Adipocyte (in vitro differentiated cells): ENCODE data around the gene KRT84.

ENCODE experiments used
- DNase-seq: peaks from one replicate; pipeline ENCODE4 v3.0.0-alpha.2; 2015; ENCODE audit warnings: low read depth
- H3K27me3 ChIP-seq: replicated peaks from 2 replicates; pipeline ENCODE4 v1.7.0; 2013; ENCODE audit warnings: mild to moderate bottlenecking, low read length, moderate library complexity; ENCODE audit not compliant: control insufficient read depth, insufficient read depth
- H3K36me3 ChIP-seq: 2 replicates; pipeline ENCODE4 v1.7.0; 2013; ENCODE audit warnings: low read length, mild to moderate bottlenecking, moderate library complexity; ENCODE audit not compliant: control insufficient read depth, insufficient read depth, severe bottlenecking
- H3K4me1 ChIP-seq: 2 replicates; pipeline ENCODE4 v1.7.0; 2013; ENCODE audit warnings: mild to moderate bottlenecking, low read length, moderate library complexity; ENCODE audit not compliant: control insufficient read depth, insufficient read depth
- H3K4me3 ChIP-seq: 2 replicates; pipeline ENCODE4 v1.7.0; 2013; ENCODE audit warnings: mild to moderate bottlenecking, low read length, moderate library complexity
- H3K9ac ChIP-seq: 2 replicates; pipeline ENCODE4 v1.7.0; 2013; ENCODE audit warnings: mild to moderate bottlenecking, low read length, moderate library complexity
- H3K9me3 ChIP-seq: 2 replicates; pipeline ENCODE4 v1.7.0; 2013; ENCODE audit warnings: mild to moderate bottlenecking, low read length, moderate library complexity; ENCODE audit not compliant: control insufficient read depth

KRT84 gene

DNA sequence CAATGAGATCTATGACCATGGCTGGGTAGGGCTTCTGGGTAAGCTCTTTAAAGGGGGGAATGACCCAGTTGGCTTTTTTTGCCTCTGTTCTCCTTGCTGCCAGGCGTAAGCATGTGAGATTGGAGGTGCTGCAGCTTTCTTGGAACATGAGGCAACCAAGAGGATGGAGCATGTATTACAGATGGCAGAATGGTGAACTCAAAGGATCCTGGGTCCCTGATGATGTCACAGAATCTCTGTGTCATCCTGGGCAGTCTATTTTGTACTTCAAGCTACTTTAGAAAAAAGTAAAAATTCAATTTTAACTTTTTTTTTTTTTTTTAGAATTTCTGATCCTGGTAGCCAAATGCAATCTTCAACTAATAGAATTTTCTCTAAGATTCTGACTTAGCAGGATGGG, 12.7 kb upstream of the KRT84 start:
- no peak for DNase-seq
- Histone ChIP-seq H3K4me3 (no peak overlapping the region), H3K9me3 (no peaks in the 10 kb centered on the region), H3K27me3 (peaks cover 85% of the 10 kb centered on the region), H3K36me3 (no peaks in the 10 kb centered on the region), H3K9ac (no peak overlapping the region), H3K4me1 (peaks cover 7% of the 10 kb centered on the region)

DNA sequence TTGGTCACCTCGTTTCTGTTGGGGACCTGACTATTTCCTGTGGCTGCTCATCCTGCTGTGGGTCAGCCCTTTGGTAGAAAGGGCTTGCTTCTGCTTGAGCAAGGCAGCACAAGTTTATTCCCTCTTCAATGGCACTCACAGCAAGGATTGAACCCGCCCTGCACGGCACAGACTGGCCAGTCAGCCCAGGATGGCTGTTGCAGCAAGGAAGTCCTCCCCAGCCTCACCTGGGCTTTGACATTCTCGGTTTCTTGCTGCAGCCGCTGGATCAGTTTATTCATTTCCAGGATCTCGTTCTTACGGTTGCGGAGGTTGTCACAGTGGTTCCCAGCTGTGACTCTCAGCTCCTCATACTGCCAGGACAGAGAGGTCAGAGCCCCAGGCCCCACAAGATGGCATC, 11.2 kb upstream of the KRT84 start:
- peaks cover 77% of the 10 kb centered on the region for H3K27me3 ChIP-seq
- no peak overlapping the region for H3K9ac ChIP-seq
- H3K4me1 ChIP-seq, result peaks cover 9% of the 10 kb centered on the region
- DNase-seq, result no peak
- H3K36me3 ChIP-seq, result no peaks in the 10 kb centered on the region
- no peak overlapping the region for H3K4me3 ChIP-seq
- no peaks in the 10 kb centered on the region for H3K9me3 ChIP-seq

DNA sequence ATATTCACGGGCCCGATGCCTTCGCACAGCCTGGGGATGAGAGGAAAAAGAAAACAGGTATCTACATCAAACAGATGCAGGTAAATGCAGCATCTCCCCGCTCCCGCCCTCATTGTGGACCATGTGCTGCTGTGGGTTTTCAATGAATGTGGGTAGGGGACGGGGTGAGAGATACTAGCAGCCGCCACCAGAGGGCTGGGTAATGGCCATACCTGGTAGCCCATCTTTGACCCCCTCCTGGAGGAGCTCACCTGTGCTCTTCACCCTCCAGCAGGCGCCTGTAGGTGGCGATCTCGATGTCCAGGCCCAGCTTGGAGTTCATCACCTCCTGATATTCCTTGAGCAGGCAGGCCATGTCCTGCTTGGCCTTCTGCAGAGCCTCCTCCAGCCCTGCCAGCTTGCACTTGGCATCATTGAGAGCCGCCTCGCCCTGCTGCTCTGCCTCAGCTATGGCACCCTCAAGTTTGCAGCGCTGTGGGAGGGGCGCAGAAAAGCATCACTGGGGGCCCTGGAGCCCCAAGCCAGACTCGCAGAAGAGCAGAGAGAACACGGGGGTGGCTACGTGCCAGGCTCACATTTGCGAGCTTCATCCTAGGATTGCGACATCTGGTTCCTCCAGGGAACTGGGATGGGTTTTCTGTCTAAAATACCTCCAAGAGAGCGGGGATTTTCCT, 10.4 kb upstream of the KRT84 start:
- H3K36me3 ChIP-seq, result no peaks in the 10 kb centered on the region
- H3K9me3 ChIP-seq, result no peaks in the 10 kb centered on the region
- no peak overlapping the region for H3K4me3 ChIP-seq
- peak; percentile 58 for DNase-seq
- peaks cover 72% of the 10 kb centered on the region for H3K27me3 ChIP-seq
- H3K9ac ChIP-seq, result no peak overlapping the region
- peaks cover 17% of the 10 kb centered on the region for H3K4me1 ChIP-seq

DNA sequence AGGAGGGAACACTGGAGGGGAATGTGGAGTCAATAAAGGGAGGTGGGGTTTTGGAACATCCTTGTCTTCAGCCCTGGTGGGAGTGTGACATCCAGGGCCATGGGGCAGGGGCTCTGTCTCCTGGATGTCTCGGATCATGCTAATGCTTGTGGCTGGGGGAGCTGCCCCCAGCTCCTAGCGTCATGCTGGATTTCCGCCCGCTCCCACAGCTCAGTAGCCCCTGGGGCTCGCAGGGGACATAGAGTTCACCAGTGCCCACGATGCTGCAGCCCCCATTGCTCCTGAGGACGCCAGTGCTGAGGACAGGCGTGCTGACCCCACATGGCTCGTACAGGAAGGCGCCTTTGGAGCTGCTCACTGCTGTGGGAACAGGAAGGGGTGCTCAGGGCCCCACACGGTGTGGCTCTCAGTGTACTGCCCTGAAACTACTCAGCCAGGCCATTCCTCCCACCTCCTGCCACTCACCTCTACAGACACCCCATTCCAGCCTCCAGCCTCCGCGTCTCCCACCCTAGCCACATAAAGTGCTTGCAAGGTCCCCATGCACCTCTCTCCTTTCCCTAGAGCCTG, 9.5 kb upstream of the KRT84 start:
- H3K4me3 ChIP-seq, result no peak overlapping the region
- H3K36me3 ChIP-seq, result no peaks in the 10 kb centered on the region
- DNase-seq, result no peak
- H3K9me3 ChIP-seq, result no peaks in the 10 kb centered on the region
- no peak overlapping the region for H3K9ac ChIP-seq
- H3K27me3 ChIP-seq, result peaks cover 63% of the 10 kb centered on the region
- H3K4me1 ChIP-seq, result peaks cover 26% of the 10 kb centered on the region

DNA sequence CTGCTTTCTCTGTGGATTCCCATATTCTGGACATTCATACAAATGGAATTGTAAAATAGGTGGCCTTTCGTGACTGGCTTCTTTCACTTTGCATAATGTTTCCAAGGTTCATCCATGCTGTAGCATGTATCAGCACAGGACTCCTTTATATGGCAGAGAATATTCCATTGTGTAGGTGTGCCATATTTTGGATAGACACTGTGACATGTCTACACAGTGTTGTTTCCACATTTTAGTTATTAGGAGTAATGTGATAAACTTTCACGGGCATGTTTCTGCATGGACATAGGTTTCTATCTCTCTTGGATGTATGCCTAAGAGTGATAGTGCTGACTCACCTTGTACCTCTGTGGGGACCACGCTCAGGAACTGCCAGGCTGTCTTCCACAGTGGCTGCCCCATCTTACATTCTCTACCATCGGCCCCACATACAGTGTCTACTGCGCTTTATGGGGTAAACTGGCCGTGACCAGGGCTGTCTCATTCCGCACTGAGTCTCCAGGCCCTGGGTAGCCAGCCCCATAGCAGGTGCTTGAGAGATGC, 7.1 kb upstream of the KRT84 start:
- no peak for DNase-seq
- Histone ChIP-seq H3K4me1 (peaks cover 36% of the 10 kb centered on the region), H3K9me3 (no peaks in the 10 kb centered on the region), H3K27me3 (peaks cover 56% of the 10 kb centered on the region), H3K36me3 (no peaks in the 10 kb centered on the region), H3K4me3 (no peak overlapping the region), H3K9ac (no peak overlapping the region)

DNA sequence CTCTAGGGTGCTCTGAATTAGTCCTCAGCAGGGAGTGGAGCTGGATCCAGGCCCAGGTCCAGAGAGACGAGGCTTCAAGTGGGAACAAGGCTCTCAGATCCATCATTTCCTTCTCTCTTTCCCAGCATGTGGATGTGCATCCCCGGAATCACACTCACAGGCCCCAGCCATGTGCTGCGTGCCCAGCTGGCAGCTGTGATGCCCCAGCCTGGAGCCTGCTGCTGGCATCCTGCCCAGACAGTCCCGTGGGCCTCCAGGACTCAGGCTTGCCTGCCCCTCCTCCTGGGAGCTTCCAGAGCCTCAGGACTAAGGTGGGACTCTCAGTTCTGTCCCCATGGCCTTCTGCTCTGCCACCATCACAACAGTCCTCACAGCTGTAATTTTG, 6.2 kb upstream of the KRT84 start:
- Histone ChIP-seq H3K36me3 (no peaks in the 10 kb centered on the region), H3K4me3 (no peak overlapping the region), H3K27me3 (peaks cover 55% of the 10 kb centered on the region), H3K4me1 (peaks cover 36% of the 10 kb centered on the region), H3K9ac (no peak overlapping the region), H3K9me3 (no peaks in the 10 kb centered on the region)
- peak; percentile 40 for DNase-seq

DNA sequence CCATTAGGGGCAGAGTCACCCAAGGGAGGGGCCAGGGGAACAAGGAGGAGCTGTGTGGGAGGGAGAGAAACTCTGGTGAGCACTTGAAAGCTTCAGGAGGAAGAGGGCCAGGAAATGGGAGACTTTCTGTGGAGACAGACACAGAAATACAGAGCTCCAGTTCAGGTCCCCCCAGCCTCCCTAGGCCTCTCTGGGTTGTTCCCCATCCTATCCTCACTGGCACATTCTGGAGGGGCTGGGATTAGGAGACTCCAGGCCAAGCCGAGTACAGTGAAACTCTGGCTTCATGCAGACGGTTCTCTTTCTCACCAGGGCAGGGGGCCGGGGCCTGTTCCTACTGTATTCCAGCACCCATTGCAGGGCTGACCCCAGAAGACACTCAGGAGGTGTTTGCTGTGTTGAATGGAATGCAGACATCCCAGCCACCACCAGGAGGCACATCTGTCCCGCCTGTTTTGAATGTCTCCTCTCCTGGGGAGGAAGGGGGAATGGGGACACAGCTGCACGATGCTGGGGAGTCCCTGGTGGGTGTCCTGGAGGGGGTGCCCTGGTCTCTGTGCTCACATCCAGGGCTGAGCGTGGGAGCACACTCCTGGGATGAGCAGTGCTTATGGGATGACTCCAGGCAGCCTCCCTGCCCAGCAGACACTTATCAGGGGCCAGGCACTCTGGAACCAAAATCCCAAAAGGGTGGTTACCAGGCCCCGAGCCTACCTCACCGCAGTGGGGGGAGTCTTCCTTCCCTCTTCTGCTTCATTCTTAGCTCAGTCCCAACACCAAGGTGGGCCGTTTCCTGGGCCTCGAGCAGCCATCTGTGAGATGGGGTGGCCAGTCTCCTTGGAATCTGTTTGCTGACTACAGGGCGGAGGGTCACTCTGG, 5.5 kb upstream of the KRT84 start:
- Histone ChIP-seq H3K9ac (no peak overlapping the region), H3K36me3 (no peaks in the 10 kb centered on the region), H3K4me3 (no peak overlapping the region), H3K27me3 (peaks cover 50% of the 10 kb centered on the region), H3K4me1 (peaks cover 29% of the 10 kb centered on the region), H3K9me3 (no peaks in the 10 kb centered on the region)
- DNase-seq, result peak; percentile 32

DNA sequence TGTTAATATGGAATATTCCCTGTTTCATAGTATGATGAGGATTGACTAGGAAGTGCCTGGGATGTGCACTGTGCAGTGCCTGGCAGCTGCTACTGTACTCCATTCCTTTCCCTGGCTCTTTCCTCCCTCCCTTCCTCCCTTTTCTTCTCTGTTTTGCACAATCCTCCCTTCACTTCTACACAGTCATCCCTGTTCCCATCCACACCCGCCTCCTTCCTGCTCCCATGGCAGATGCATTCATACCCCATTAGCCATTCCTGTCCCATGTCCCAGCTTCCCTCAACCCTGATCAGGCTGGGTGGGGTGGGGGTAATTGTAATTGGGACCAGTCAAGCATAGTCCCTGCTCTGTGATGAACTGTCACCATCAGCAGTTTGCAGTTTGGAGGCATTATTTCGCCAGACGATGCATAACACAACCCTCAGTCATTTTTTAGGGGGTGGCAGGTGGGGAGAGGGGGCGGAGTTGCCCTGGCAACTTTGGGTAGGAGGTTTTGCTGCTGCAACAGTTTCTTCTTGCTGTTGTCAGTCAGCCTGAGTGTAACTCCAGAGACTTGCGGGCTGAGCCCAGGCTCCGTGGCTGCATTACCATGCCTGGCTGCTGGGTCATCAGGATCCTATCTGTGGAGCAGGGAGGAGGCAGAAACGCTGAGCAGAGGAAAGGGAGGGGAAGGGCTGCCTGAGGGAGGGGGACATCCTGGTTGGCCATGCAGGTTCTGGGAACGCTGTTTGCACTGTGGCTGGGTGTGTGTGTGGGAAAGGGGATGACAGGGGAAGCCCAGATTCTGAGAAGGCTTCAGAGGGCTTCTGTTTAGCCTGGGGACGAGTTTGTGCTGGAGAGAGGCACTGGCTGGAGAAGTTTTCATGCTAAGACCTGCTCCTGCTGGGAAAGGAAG, 4.1 kb upstream of the KRT84 start:
- Histone ChIP-seq H3K36me3 (no peaks in the 10 kb centered on the region), H3K4me3 (no peak overlapping the region), H3K9ac (peak overlapping the region; percentile 40), H3K9me3 (no peaks in the 10 kb centered on the region), H3K4me1 (peaks cover 29% of the 10 kb centered on the region), H3K27me3 (peaks cover 42% of the 10 kb centered on the region)
- DNase-seq, result peak; percentile 32

DNA sequence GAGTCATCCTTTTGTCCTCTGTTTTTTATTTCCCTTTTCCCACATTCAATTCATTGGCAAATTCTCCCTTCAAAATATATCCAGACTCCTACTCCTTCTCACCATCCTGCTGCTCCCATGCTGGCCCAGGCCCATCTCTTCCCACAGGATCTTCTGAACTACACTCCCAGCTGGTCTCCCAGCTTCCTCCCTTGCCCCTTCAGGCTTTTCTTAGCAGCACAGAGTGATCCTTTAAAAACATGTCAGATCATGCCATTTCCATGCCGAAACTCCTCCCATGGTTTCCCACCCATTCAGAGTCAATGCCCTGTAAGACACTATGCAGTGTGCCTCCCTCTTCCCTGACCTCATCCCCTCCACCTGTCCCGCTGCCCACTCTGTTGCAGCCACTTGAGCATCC, 2.4 kb upstream of the KRT84 start:
- Histone ChIP-seq H3K36me3 (no peaks in the 10 kb centered on the region), H3K4me1 (peaks cover 29% of the 10 kb centered on the region), H3K27me3 (peaks cover 45% of the 10 kb centered on the region), H3K4me3 (no peak overlapping the region), H3K9me3 (no peaks in the 10 kb centered on the region), H3K9ac (no peak overlapping the region)
- DNase-seq, result no peak

DNA sequence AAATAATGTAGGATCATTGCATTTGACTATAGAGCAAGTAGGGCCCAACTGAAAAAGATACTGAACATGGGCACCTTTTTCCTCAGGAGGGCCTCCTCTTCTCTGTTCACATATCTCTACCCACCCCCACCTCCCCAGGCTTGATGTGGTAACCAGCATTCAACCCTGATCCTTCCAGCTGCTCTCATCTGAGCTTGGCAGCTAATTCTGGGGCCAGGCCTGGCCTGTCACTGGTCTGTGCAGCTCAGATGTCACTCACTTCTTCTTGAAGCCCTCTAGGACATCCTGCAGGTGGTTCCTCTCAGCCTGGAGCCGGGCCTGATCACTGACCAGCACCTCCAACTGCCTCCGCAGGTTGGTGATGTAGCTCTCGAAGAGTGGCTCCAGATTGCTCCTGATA, 2.1 kb downstream of the KRT84 start:
- H3K27me3 ChIP-seq, result peaks cover 66% of the 10 kb centered on the region
- no peak overlapping the region for H3K9ac ChIP-seq
- no peaks in the 10 kb centered on the region for H3K9me3 ChIP-seq
- no peaks in the 10 kb centered on the region for H3K36me3 ChIP-seq
- no peak overlapping the region for H3K4me3 ChIP-seq
- H3K4me1 ChIP-seq, result no peaks in the 10 kb centered on the region
- DNase-seq, result no peak
